GM12878 (cell line): ENCODE measurements around the gene EHD4. TPM values are rescaled to one million over a fixed set of nuclear protein-coding genes. Genes with fewer than 3 reads are reported as not detected.

Source experiments
- ATAC-seq: fragments of 200-7000 bp; cut with Tn5 transposase; 3 replicates; pipeline ENCODE4 v1.9.1; 2020; ENCODE audit warnings: mild to moderate bottlenecking, moderate library complexity
- BruUV-seq: library from RNA; stranded (reverse); fragments of 400-500 nt; replicated peaks from 2 replicates; lab custom pipeline; 2021; lab: Mats Ljungman, UMichigan
- CTCF ChIA-PET: fragments of 300-600 bp; sonication (Branson Sonifier 250); formaldehyde crosslinking; extraction: SDS; loops from one replicate; lab custom pipeline; 2021; ENCODE audit warnings: inconsistent platforms; lab: Yijun Ruan, JAX
- POLR2A ChIA-PET: fragments of 350-600 bp; formaldehyde crosslinking; extraction: SDS; loops from one replicate; lab custom pipeline; 2021; ENCODE audit warnings: inconsistent platforms; lab: Charles Lee
- RAD21 ChIA-PET: fragments of 300-600 bp; sonication (Branson Sonifier 250); formaldehyde crosslinking; loops from one replicate; lab custom pipeline; 2023; ENCODE audit warnings: antibody characterized with exemption; ENCODE audit not compliant: unreplicated experiment; lab: Charles Lee
- SMC1A ChIA-PET: fragments of 300-600 bp; sonication (Branson Sonifier 250); formaldehyde crosslinking; loops from one replicate; lab custom pipeline; 2023; ENCODE audit not compliant: unreplicated experiment, uncharacterized antibody; lab: Charles Lee
- DNase-seq: peaks from one replicate; pipeline ENCODE4 v3.0.0-alpha.2; 2011; ENCODE audit warnings: low read depth, low spot score
- FAIRE-seq: peaks from 3 replicates; lab custom pipeline; 2011; peaks lifted over from hg19 to GRCh38; lab: Jason Lieb, UNC
- H2AFZ ChIP-seq: 2 replicates; pipeline ENCODE4 v1.6.0; 2011; ENCODE audit warnings: low read depth, low read length, control low read depth; ENCODE audit not compliant: control insufficient read depth
- H3K27ac ChIP-seq: 2 replicates; pipeline ENCODE4 v1.5.1; 2011; ENCODE audit warnings: control low read depth; ENCODE audit not compliant: control insufficient read depth, insufficient read depth
- H3K27me3 ChIP-seq, 2 experiments: replicated peaks in 1 of 2; 2 replicates each; pipeline versions ENCODE4 v1.6.0 to v1.6.1; 2011; ENCODE audit warnings: low read length in 1 of 2; ENCODE audit not compliant: control insufficient read depth in 2 of 2, insufficient read depth in 2 of 2
- H3K36me3 ChIP-seq, 2 experiments: 2 replicates each; pipeline ENCODE4 v1.5.1; 2011; ENCODE audit warnings: low read length in 1 of 2; ENCODE audit not compliant: control insufficient read depth in 2 of 2, insufficient read depth in 2 of 2
- H3K4me1 ChIP-seq: 2 replicates; pipeline ENCODE4 v1.6.1; 2011; ENCODE audit warnings: mild to moderate bottlenecking, low read length, moderate library complexity, mixed read lengths; ENCODE audit not compliant: control insufficient read depth, insufficient read depth
- H3K4me2 ChIP-seq: 2 replicates; pipeline ENCODE4 v1.6.0; 2011; ENCODE audit warnings: control low read depth; ENCODE audit not compliant: control insufficient read depth, insufficient read depth
- H3K4me3 ChIP-seq: fragments of 200-600 bp; sonication (generic); 2 replicates; pipeline ENCODE4 v1.5.1; 2016
- H3K79me2 ChIP-seq: 2 replicates; pipeline ENCODE4 v1.6.0; 2011; ENCODE audit warnings: low read length; ENCODE audit not compliant: control insufficient read depth, insufficient read depth
- H3K9ac ChIP-seq: 2 replicates; pipeline ENCODE4 v1.8.0; 2011; ENCODE audit warnings: low read length, control low read depth, mixed read lengths; ENCODE audit not compliant: control insufficient read depth, insufficient read depth
- H3K9me3 ChIP-seq: replicated peaks from 3 replicates; pipeline ENCODE4 v1.5.1; 2011; ENCODE audit warnings: mild to moderate bottlenecking, low read length; ENCODE audit not compliant: control insufficient read depth, insufficient read depth
- H4K20me1 ChIP-seq: 2 replicates; pipeline ENCODE4 v1.6.0; 2011; ENCODE audit not compliant: control insufficient read depth, insufficient read depth
- ATF7 ChIP-seq: fragments of 450-650 bp; IDR thresholded peaks from 2 replicates; pipeline ENCODE4 v1.6.1; 2016; ENCODE audit warnings: low read depth, mild to moderate bottlenecking
- BACH1 ChIP-seq: fragments of 450-650 bp; IDR thresholded peaks from 2 replicates; pipeline ENCODE4 v1.6.1; 2017; ENCODE audit warnings: mild to moderate bottlenecking, borderline replicate concordance
- EGR1 ChIP-seq, 2 experiments: IDR thresholded peaks; 1 replicate in 1 of 2; 2 replicates in 1 of 2; pipeline ENCODE4 v1.6.1; 2011 to 2012; ENCODE audit warnings: low read depth in 2 of 2, low read length in 2 of 2, borderline replicate concordance in 1 of 2, mild to moderate bottlenecking in 1 of 2, moderate library complexity in 1 of 2
- GATAD2B ChIP-seq: fragments of 450-650 bp; conservative IDR thresholded peaks from 2 replicates; pipeline ENCODE4 v1.6.1; 2017; ENCODE audit warnings: low read depth, mild to moderate bottlenecking, moderate library complexity
- MEF2A ChIP-seq: IDR thresholded peaks from 2 replicates; pipeline ENCODE4 v1.6.1; 2011; ENCODE audit warnings: low read depth, mild to moderate bottlenecking, low read length, moderate library complexity; ENCODE audit not compliant: insufficient read depth
- MTA3 ChIP-seq: IDR thresholded peaks from 2 replicates; pipeline ENCODE4 v1.6.1; 2012; ENCODE audit warnings: low read length, inconsistent platforms, borderline replicate concordance
- NFXL1 ChIP-seq: fragments of 450-650 bp; IDR thresholded peaks from 2 replicates; pipeline ENCODE4 v1.6.1; 2017; ENCODE audit warnings: antibody characterized with exemption, mild to moderate bottlenecking, borderline replicate concordance
- POU2F2 ChIP-seq: IDR thresholded peaks from 3 replicates; pipeline ENCODE4 v1.6.1; 2011; ENCODE audit warnings: low read depth, mild to moderate bottlenecking, low read length, borderline replicate concordance
- SRF ChIP-seq, 2 experiments: IDR thresholded peaks; 2 replicates each; pipeline ENCODE4 v1.6.1; 2011; ENCODE audit warnings: low read depth in 2 of 2, low read length in 2 of 2, mild to moderate bottlenecking in 1 of 2, moderate library complexity in 1 of 2
- ZBED1 ChIP-seq: IDR thresholded peaks from 2 replicates; pipeline ENCODE4 v1.6.1; 2016; ENCODE audit warnings: borderline replicate concordance
- ZNF217 ChIP-seq: fragments of 450-650 bp; IDR thresholded peaks from 2 replicates; pipeline ENCODE4 v1.6.1; 2017; ENCODE audit warnings: antibody characterized with exemption, mild to moderate bottlenecking
- ZSCAN29 ChIP-seq: fragments of 450-650 bp; IDR thresholded peaks from 2 replicates; pipeline ENCODE4 v1.6.1; 2017; ENCODE audit warnings: mild to moderate bottlenecking, moderate library complexity
- ZZZ3 ChIP-seq: IDR thresholded peaks from 2 replicates; pipeline ENCODE4 v1.6.1; 2011; ENCODE audit warnings: low read depth; ENCODE audit not compliant: control insufficient read depth, insufficient read length
- WGBS: methylation state at CpG from one replicate; pipeline ENCODE4 v1.1.6; 2016; ENCODE audit warnings: low lambda C conversion rate; ENCODE audit not compliant: insufficient replicate concordance, insufficient coverage; ENCODE audit errors: missing lambda C conversion rate; 5-methylcytosine and 5-hydroxymethylcytosine counted together
- in situ Hi-C: fragments of 300-500 bp; cut with MboI; formaldehyde crosslinking; loops from 9 replicates; pipeline ENCODE4 v1.14.3; 2018; ENCODE audit warnings: mixed read lengths
- intact Hi-C: fragments of 100-400 bp; cut with micrococcal nuclease; formaldehyde crosslinking; loops from one replicate; pipeline ENCODE4 v1.14.2; 2022; ENCODE audit not compliant: unreplicated experiment
- polyA plus RNA-seq, 11 experiments: library from polyadenylated mRNA; depleted of rRNA in 4 of 11; unstranded in 6 of 11; stranded (reverse) in 5 of 11; fragments of >200 nt; fragmentation: Nextera tagmentation in 4 of 11; fragmentation: Illumina TruSeq in 1 of 11; extraction: Ambion mirVana in 4 of 11; extraction: Trizol in 1 of 11; gene quantifications; 1 replicate in 1 of 11; 2 replicates in 10 of 11; pipeline versions ENCODE4 v1.2.1 to v1.2.3, GENCODE V29; 2011 to 2016; ENCODE audit warnings: inconsistent platforms in 2 of 11, missing spikeins in 2 of 11, low read depth in 1 of 11
- total RNA-seq, 4 experiments: library from RNA; depleted of rRNA in 3 of 4; stranded (reverse); fragments of >200 nt in 3 of 4; fragmentation: Illumina TruSeq in 1 of 4; extraction: Trizol in 1 of 4; gene quantifications; 2 replicates each; pipeline versions ENCODE4 v1.2.1 to v1.2.3, GENCODE V29; 2013 to 2021
- TF ChIP-seq, protein P1 (sequence below): fragments of 450-650 bp; IDR thresholded peaks from 2 replicates; pipeline ENCODE4 v1.6.1; 2017; ENCODE audit warnings: antibody characterized with exemption, mild to moderate bottlenecking, moderate library complexity
- TF ChIP-seq, protein P2 (sequence below): fragments of 450-650 bp; IDR thresholded peaks from 2 replicates; pipeline ENCODE4 v1.6.1; 2016; ENCODE audit warnings: mild to moderate bottlenecking
- TF ChIP-seq, protein P3 (sequence below): IDR thresholded peaks from 2 replicates; pipeline ENCODE4 v1.6.1; 2012; ENCODE audit warnings: low read depth, low read length, improper control_type of control experiment
- TF ChIP-seq, protein P4 (sequence below): fragments of 450-650 bp; IDR thresholded peaks from 2 replicates; pipeline ENCODE4 v1.6.1; 2017; ENCODE audit warnings: mild to moderate bottlenecking, low read depth, inconsistent platforms; ENCODE audit not compliant: poor library complexity, severe bottlenecking

The EHD4 gene
- total and polyA plus RNA-seq, 10 of the 15 experiments (the other 5 are each of a cell fraction or from before 2014, with no cell fraction given), result 4.2 to 62.9 (median 44.7) TPM

DNA sequence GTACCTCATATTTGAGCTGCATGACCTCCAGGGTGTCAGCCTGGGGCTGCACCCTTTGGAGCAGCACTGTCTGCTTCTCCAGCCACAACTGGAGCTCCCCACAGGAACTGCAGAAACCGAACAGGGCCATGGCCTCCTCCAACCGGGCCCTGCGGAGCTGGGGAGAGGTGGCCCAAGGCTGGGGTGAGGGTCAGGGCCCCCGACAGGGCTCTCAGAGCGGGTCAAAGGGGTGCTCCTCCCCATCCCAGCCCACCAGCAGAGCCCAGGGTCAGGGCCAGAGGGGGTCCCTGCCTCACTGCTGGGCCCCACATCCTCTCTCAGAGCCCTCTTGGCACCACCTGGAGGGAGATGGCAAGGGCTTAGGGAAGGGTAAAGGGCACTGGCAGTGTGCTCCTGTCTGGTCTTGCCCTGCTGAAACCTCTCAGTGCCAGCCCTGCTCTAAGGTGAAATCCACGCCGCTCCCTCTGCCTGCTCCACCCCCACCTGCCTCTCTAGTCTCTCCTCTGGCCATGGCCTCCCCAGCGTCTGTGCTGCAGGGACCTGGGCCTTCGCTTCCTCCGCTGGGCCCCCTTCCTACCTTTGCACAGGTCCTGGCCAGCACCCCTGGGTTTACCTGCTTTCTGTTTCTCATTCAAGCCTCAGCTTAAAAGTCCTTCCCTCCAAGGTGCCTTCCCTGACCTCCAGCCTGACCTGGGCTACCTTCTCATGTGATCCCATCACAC is 92.0 kb downstream of the EHD4 start:
- Histone ChIP-seq H3K79me2 (no peaks in the 10 kb centered on the region), H3K9me3 (no peaks in the 10 kb centered on the region), H3K36me3 (no peaks in the 10 kb centered on the region), H2AFZ (no peak overlapping the region), H3K9ac (no peak overlapping the region), H3K27me3 (peaks cover 0 to 2% of the 10 kb centered on the region in 2 experiments; a peak in 2 of 4 replicates), H3K27ac (no peak overlapping the region), H3K4me2 (no peak overlapping the region), H4K20me1 (no peaks in the 10 kb centered on the region), H3K4me1 (no peaks in the 10 kb centered on the region), H3K4me3 (no peak overlapping the region)
- POLR2A ChIA-PET, result no interaction called here
- intact Hi-C loops (no loop called here), in situ Hi-C loops (no loop called here)
- 53% methylated on average over 10 of the region's 10 CpGs for WGBS
- RAD21 ChIA-PET, result interaction anchor here (1.3 kb wide), 1 partner anchor 104 kb away, joined by 3 read pairs; no protein-coding TSS in a partner anchor
- BruUV-seq, result no TSS peak
- FAIRE-seq (no peak), ATAC-seq (no peak), DNase-seq (no peak)
- SMC1A ChIA-PET, result no interaction called here
- CTCF ChIA-PET, result interaction anchor here (0.7 kb wide), 1 partner anchor 32 kb away, joined by 3 read pairs; no protein-coding TSS in a partner anchor
- TF ChIP-seq POU2F2, result no peak
- no peak for TF ChIP-seq ATF7
- no peak for TF ChIP-seq BACH1
- no peak for TF ChIP-seq ZSCAN29
- TF ChIP-seq MEF2A, result no peak
- TF ChIP-seq, protein P1, sequence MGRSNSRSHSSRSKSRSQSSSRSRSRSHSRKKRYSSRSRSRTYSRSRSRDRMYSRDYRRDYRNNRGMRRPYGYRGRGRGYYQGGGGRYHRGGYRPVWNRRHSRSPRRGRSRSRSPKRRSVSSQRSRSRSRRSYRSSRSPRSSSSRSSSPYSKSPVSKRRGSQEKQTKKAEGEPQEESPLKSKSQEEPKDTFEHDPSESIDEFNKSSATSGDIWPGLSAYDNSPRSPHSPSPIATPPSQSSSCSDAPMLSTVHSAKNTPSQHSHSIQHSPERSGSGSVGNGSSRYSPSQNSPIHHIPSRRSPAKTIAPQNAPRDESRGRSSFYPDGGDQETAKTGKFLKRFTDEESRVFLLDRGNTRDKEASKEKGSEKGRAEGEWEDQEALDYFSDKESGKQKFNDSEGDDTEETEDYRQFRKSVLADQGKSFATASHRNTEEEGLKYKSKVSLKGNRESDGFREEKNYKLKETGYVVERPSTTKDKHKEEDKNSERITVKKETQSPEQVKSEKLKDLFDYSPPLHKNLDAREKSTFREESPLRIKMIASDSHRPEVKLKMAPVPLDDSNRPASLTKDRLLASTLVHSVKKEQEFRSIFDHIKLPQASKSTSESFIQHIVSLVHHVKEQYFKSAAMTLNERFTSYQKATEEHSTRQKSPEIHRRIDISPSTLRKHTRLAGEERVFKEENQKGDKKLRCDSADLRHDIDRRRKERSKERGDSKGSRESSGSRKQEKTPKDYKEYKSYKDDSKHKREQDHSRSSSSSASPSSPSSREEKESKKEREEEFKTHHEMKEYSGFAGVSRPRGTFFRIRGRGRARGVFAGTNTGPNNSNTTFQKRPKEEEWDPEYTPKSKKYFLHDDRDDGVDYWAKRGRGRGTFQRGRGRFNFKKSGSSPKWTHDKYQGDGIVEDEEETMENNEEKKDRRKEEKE, result no peak
- TF ChIP-seq SRF (IDR thresholded peaks at IDR 0.05; ENCODE audit: low read depth in 2 of 2, low read length in 2 of 2), result no peak
- TF ChIP-seq ZZZ3, result no peak
- no peak for TF ChIP-seq MTA3
- TF ChIP-seq GATAD2B, result no peak
- TF ChIP-seq, protein P2, sequence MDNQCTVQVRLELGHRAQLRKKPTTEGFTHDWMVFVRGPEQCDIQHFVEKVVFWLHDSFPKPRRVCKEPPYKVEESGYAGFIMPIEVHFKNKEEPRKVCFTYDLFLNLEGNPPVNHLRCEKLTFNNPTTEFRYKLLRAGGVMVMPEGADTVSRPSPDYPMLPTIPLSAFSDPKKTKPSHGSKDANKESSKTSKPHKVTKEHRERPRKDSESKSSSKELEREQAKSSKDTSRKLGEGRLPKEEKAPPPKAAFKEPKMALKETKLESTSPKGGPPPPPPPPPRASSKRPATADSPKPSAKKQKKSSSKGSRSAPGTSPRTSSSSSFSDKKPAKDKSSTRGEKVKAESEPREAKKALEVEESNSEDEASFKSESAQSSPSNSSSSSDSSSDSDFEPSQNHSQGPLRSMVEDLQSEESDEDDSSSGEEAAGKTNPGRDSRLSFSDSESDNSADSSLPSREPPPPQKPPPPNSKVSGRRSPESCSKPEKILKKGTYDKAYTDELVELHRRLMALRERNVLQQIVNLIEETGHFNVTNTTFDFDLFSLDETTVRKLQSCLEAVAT, result no peak
- no peak for TF ChIP-seq NFXL1
- TF ChIP-seq ZBED1, result no peak
- TF ChIP-seq EGR1 (IDR thresholded peaks at IDR 0.05; ENCODE audit: borderline replicate concordance in 1 of 2, low read depth in 2 of 2, low read length in 2 of 2), result no peak
- no peak for TF ChIP-seq ZNF217
- TF ChIP-seq, protein P3, sequence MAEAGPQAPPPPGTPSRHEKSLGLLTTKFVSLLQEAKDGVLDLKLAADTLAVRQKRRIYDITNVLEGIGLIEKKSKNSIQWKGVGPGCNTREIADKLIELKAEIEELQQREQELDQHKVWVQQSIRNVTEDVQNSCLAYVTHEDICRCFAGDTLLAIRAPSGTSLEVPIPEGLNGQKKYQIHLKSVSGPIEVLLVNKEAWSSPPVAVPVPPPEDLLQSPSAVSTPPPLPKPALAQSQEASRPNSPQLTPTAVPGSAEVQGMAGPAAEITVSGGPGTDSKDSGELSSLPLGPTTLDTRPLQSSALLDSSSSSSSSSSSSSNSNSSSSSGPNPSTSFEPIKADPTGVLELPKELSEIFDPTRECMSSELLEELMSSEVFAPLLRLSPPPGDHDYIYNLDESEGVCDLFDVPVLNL, result no peak
- TF ChIP-seq, protein P4, sequence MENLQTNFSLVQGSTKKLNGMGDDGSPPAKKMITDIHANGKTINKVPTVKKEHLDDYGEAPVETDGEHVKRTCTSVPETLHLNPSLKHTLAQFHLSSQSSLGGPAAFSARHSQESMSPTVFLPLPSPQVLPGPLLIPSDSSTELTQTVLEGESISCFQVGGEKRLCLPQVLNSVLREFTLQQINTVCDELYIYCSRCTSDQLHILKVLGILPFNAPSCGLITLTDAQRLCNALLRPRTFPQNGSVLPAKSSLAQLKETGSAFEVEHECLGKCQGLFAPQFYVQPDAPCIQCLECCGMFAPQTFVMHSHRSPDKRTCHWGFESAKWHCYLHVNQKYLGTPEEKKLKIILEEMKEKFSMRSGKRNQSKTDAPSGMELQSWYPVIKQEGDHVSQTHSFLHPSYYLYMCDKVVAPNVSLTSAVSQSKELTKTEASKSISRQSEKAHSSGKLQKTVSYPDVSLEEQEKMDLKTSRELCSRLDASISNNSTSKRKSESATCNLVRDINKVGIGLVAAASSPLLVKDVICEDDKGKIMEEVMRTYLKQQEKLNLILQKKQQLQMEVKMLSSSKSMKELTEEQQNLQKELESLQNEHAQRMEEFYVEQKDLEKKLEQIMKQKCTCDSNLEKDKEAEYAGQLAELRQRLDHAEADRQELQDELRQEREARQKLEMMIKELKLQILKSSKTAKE, result no peak
